ENCODE measurements around the gene FADS2. TPM values are rescaled to one million over a fixed set of nuclear protein-coding genes. Genes with fewer than 3 reads are reported as not detected.

The FADS2 gene
- total and polyA plus RNA-seq, 9 of the 15 experiments (the other 6 are each of a cell fraction or from before 2014, with no cell fraction given), result 2.9 to 42.8 (median 16.2) TPM

DNA sequence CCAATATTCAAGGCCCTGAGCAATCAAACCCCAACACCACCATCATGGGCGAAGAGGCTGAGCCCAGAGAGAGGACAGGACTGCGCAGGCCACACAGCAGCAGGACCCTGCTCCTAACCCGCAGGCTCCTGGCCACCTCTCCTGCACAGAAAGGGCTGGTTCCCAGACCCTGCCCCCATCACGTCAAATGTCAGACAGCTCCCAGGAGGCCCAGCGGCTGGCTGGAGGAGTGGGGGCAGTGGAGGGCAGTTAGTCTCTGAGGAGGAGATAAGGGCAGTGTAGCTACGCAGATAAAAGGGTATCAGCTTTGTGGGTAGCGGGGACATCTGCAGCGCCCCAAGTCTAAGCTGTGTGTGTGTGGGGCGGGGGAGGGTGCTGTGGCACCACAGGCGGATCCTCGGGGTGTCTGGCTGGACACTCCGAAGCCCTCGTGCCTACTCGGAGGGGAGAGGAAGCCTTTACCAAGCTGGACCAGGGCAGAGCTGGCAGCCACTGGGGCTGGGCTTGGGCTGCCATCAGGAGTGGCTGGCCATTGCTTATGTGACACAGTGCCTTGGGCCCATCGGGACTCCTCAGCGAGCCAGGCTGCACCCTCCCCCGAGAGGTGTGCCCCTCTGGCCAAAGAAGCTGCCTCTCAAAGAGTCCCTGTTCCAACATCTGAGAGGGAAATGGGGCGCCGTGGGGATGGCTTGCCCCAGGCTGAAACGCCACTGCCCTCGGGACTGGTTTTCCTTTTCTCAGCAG is 41.8 kb downstream of the FADS2 start (continued):
- TF ChIP-seq, protein P1, sequence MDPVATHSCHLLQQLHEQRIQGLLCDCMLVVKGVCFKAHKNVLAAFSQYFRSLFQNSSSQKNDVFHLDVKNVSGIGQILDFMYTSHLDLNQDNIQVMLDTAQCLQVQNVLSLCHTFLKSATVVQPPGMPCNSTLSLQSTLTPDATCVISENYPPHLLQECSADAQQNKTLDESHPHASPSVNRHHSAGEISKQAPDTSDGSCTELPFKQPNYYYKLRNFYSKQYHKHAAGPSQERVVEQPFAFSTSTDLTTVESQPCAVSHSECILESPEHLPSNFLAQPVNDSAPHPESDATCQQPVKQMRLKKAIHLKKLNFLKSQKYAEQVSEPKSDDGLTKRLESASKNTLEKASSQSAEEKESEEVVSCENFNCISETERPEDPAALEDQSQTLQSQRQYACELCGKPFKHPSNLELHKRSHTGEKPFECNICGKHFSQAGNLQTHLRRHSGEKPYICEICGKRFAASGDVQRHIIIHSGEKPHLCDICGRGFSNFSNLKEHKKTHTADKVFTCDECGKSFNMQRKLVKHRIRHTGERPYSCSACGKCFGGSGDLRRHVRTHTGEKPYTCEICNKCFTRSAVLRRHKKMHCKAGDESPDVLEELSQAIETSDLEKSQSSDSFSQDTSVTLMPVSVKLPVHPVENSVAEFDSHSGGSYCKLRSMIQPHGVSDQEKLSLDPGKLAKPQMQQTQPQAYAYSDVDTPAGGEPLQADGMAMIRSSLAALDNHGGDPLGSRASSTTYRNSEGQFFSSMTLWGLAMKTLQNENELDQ (CRISPR knock-in tag; IDR thresholded peaks at IDR 0.05; ENCODE audit: borderline replicate concordance), result no peak
- TF ChIP-seq ATF7 (IDR thresholded peaks at IDR 0.05) (0 out of 2 replicates have a peak, but pooled peaks have one; percentile 34), CREB3 (tag; conservative IDR thresholded peaks at IDR 0.05; ENCODE audit: low read depth) (peak; percentile 39; the same call in 1 of the 2 replicates), BMI1 (IDR thresholded peaks at IDR 0.05; ENCODE audit: low read length) (no peak), KHSRP (IDR thresholded peaks at IDR 0.05) (no peak; the same call in 1 of the 2 replicates), SMARCB1 (IDR thresholded peaks at IDR 0.05; ENCODE audit: insufficient read length, low read depth) (no peak), ASH1L (IDR thresholded peaks at IDR 0.05; ENCODE audit: borderline replicate concordance, low read depth, partially characterized antibody) (no peak), SRSF9 (IDR thresholded peaks at IDR 0.05; ENCODE audit: borderline replicate concordance, low read depth, low read length) (no peak), ZFP30 (CRISPR knock-in tag; IDR thresholded peaks at IDR 0.05; ENCODE audit: borderline replicate concordance) (no peak)
